HUES48 (cell line): ENCODE results near the gene WSB1.

Source experiments
- H3K27ac ChIP-seq: one replicate; pipeline ENCODE4 v1.7.0; 2013; ENCODE audit warnings: low read depth, low read length, inconsistent platforms
- H3K27me3 ChIP-seq: 2 replicates; pipeline ENCODE4 v1.6.1; 2013; ENCODE audit warnings: mild to moderate bottlenecking, low read length; ENCODE audit not compliant: control insufficient read depth, insufficient read depth
- H3K36me3 ChIP-seq: 2 replicates; pipeline ENCODE4 v1.6.1; 2013; ENCODE audit warnings: low read length; ENCODE audit not compliant: control insufficient read depth, insufficient read depth
- H3K4me1 ChIP-seq: 2 replicates; pipeline ENCODE4 v1.6.1; 2013; ENCODE audit warnings: mild to moderate bottlenecking, low read length; ENCODE audit not compliant: control insufficient read depth, insufficient read depth
- H3K4me3 ChIP-seq: 2 replicates; pipeline ENCODE4 v1.5.1; 2013; ENCODE audit warnings: mild to moderate bottlenecking, low read depth, low read length
- H3K9ac ChIP-seq: 2 replicates; pipeline ENCODE4 v1.6.1; 2013; ENCODE audit warnings: mild to moderate bottlenecking, low read depth, low read length, moderate library complexity
- H3K9me3 ChIP-seq: 2 replicates; pipeline ENCODE4 v1.6.1; 2013; ENCODE audit warnings: low read length; ENCODE audit not compliant: control insufficient read depth, insufficient read depth

Gene WSB1

DNA sequence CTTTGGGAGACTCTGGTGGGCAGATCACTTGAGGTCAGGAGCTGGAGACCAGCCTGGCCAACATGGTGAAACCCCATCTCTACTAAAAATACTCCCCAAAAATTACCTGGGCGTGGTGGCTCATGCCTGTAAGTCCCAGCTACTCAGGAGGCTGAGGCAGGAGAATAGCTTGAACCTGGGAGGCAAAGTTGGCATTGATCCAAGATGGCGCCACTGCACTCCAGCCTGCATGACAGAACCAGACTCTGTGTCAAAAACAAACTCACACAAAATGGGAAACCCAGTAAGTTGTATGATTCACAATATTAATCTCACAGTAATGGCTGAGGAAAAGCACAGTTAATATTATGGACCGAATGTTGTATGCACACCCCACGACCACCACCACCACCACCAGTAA is 24.3 kb downstream of the WSB1 start:
- Histone ChIP-seq H3K9me3 (no peaks in the 10 kb centered on the region), H3K4me3 (no peak overlapping the region), H3K4me1 (no peaks in the 10 kb centered on the region), H3K9ac (no peak overlapping the region), H3K27me3 (no peaks in the 10 kb centered on the region), H3K27ac (no peak overlapping the region), H3K36me3 (peaks cover 54% of the 10 kb centered on the region)

DNA sequence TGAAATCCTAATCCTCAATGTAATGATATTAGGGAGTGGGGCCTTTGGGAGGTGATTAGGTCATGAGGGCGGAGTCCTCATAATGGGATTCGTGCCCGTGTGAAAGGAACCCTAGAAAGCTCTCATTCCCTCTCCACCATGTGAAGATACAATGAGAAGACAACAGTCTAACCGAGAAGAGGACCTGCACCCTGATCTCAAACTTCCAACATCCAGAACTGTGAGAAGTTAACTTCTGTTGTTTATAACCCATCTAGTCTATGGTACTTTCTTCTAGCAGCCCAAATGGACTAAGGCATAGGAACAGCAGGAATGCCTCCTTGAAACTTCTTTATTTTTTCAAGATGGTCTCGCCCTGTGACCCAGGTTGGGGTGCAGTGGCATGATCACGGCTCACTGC is 24.7 kb downstream of the WSB1 start:
- H3K27me3 ChIP-seq: no peaks in the 10 kb centered on the region
- peaks cover 50% of the 10 kb centered on the region for H3K36me3 ChIP-seq
- H3K4me1 ChIP-seq: no peaks in the 10 kb centered on the region
- H3K27ac ChIP-seq: no peak overlapping the region
- H3K4me3 ChIP-seq: no peak overlapping the region
- no peak overlapping the region for H3K9ac ChIP-seq
- no peaks in the 10 kb centered on the region for H3K9me3 ChIP-seq

DNA sequence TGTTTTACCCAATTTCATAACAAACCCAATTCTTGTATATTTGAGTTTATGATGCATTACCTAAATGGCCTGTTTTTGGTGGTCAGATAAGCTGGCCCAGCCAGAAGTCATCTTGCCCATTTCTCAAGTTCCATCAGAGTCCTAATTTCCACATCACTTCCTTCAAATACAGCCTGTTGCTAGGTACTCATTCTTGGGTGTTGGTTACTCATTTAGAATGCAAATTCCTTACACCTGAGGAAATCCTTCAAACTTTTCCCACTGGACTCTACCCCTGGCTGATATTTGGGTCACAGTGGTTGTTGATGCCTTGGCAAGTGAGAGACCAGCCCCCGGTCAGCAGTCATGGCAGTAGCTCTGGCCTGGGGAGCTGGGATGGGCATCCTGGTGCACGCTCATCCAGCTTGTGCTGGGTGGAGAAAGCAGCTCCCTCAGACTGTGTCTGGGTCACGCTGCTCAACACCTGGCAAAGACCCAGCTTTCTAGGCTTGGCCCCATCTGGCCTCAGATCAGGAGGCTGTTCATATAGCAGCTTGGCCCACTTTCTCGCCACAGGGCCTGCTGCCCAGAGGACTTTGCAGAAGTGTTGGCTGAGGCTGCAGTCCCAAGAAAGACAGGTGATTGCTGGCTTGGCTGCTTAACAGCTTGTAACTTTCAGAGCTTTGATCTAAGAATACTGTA is 25.8 kb downstream of the WSB1 start:
- no peaks in the 10 kb centered on the region for H3K27me3 ChIP-seq
- H3K4me1 ChIP-seq: no peaks in the 10 kb centered on the region
- no peak overlapping the region for H3K4me3 ChIP-seq
- H3K27ac ChIP-seq: no peak overlapping the region
- H3K9ac ChIP-seq: no peak overlapping the region
- H3K9me3 ChIP-seq: no peaks in the 10 kb centered on the region
- peaks cover 39% of the 10 kb centered on the region for H3K36me3 ChIP-seq

DNA sequence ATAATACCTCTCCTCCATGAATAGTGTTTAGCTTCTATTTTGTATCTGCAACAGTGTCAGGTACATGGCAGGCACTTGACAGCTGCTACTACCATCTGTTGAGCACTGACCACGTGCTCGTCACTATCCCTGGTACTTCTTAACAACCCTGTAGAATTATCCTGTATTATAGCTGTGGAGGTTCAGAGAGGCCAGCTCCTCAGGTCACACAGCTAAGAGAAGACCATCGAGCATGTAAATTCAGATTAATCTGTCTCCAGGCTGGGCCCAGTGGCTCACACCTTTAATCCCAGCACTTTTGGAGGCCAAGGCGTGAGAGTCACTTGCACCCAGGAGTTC is 26.3 kb downstream of the WSB1 start:
- Histone ChIP-seq H3K4me3 (no peak overlapping the region), H3K27ac (no peak overlapping the region), H3K9ac (no peak overlapping the region), H3K36me3 (peaks cover 34% of the 10 kb centered on the region), H3K9me3 (no peaks in the 10 kb centered on the region), H3K27me3 (no peaks in the 10 kb centered on the region), H3K4me1 (no peaks in the 10 kb centered on the region)

DNA sequence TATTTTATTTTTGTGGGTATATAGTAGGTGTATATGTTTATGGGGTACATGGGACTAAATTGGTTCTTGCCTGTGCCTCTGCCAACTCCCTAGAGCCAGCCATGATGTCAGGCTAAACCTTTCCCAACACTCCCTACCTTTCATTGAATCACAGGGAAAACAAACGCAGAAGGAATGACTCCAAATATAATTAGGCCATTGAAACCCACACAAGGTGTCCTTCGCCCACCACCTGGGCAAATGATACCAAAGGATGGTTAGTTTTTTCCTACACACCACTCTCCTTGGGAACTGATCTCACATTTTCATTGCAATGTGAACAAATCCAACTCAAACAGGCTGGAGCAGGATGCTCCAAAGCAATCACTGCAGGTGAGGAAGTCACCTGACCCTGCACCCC is 27.5 kb downstream of the WSB1 start:
- H3K27me3 ChIP-seq: no peaks in the 10 kb centered on the region
- H3K27ac ChIP-seq: no peak overlapping the region
- no peak overlapping the region for H3K9ac ChIP-seq
- H3K9me3 ChIP-seq: no peaks in the 10 kb centered on the region
- no peaks in the 10 kb centered on the region for H3K4me1 ChIP-seq
- peaks cover 22% of the 10 kb centered on the region for H3K36me3 ChIP-seq
- no peak overlapping the region for H3K4me3 ChIP-seq

DNA sequence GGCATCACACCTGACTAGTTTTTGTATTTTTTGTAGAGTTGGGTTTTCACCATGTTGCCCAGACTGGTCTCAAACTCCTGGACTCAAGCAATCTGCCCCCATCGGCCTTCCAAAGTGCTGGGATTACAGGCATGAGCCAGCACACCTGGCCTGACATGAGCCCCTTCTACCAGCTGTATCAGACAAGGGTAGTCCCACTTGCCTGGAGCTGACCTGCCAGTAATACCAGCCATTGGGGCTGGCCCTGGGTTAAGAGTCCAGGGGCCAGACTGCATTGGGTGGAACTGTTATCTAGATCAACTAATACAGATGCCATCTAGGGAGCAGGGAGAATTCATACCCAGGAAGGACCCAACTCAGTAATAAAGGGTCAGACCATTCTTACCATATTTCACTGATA is 28.1 kb downstream of the WSB1 start:
- peaks cover 16% of the 10 kb centered on the region for H3K36me3 ChIP-seq
- no peaks in the 10 kb centered on the region for H3K9me3 ChIP-seq
- H3K27ac ChIP-seq: no peak overlapping the region
- no peak overlapping the region for H3K9ac ChIP-seq
- H3K4me3 ChIP-seq: no peak overlapping the region
- no peaks in the 10 kb centered on the region for H3K4me1 ChIP-seq
- no peaks in the 10 kb centered on the region for H3K27me3 ChIP-seq

DNA sequence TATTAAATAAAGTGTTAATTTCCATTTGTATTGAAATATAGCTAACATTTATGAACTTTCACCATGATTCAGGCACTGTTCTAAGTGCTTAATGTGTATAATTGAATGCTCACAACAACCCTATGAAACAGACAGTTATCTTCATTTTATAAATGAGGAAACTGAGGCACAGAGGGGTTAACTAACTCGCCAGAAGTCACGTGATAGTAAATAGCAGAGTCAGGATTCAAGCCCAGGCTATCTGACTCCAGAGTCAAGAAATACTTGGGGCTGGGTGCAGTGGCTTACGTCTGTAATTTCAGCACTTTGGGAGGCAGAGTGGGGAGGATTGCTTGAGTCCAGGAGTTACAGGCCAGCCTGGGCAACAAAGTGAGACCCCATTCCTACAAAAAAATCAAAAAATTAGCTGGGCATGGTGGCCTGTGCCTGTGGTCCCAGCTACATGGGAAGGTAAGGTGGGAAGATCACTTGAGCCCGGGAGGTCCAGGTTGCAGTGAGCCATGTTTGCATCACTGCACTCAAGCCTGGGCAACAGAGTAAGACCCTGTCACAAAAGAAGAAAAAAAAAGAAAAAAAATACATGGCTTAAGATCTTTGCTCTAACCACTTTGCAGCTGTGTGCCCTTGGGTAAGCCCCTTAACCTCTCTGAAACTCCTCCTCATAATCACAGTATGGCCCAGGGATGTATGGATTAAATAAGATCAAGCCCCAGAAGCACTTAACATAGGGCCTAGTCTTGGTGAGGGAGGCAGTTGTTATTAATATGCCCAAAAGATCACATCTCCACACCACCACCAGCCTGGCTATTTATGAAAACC is 29.0 kb downstream of the WSB1 start:
- Histone ChIP-seq H3K27me3 (no peaks in the 10 kb centered on the region), H3K4me3 (no peak overlapping the region), H3K9ac (no peak overlapping the region), H3K4me1 (no peaks in the 10 kb centered on the region), H3K36me3 (peaks cover 14% of the 10 kb centered on the region), H3K9me3 (no peaks in the 10 kb centered on the region), H3K27ac (no peak overlapping the region)

DNA sequence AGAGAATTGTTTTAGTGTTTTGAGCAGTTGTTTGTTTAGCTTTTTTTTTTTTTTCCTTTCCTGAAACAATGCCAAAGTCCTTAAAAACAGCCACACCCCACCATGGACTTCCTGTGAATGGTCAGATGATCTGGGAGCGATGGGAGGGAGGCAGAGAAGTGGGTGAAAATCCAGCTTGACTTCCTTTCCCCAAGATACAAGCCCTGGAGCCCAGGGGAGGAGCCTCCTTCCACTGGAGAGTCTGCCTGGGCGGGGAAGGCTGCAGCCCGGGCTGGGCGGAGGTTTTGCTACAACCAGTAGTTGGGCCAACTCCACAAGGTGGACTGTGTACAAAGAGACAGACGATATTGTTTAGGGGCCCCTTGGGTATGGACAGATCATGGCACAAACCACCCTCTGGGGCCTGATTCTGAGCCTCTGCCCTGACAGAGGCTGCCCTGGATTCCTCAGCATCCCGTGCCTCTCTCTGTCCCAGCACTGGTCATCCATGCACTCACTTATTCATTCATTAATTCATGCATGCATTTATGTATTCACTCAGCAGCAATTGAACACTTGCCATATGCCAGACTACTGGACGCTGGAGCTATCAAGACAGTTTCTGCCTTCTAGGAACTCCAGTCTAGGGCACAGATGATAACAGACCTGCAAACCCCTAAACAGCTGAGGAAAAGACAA is 29.8 kb downstream of the WSB1 start:
- no peaks in the 10 kb centered on the region for H3K27me3 ChIP-seq
- no peak overlapping the region for H3K9ac ChIP-seq
- no peak overlapping the region for H3K27ac ChIP-seq
- no peaks in the 10 kb centered on the region for H3K9me3 ChIP-seq
- H3K4me3 ChIP-seq: no peak overlapping the region
- no peaks in the 10 kb centered on the region for H3K4me1 ChIP-seq
- H3K36me3 ChIP-seq: peaks cover 9% of the 10 kb centered on the region

DNA sequence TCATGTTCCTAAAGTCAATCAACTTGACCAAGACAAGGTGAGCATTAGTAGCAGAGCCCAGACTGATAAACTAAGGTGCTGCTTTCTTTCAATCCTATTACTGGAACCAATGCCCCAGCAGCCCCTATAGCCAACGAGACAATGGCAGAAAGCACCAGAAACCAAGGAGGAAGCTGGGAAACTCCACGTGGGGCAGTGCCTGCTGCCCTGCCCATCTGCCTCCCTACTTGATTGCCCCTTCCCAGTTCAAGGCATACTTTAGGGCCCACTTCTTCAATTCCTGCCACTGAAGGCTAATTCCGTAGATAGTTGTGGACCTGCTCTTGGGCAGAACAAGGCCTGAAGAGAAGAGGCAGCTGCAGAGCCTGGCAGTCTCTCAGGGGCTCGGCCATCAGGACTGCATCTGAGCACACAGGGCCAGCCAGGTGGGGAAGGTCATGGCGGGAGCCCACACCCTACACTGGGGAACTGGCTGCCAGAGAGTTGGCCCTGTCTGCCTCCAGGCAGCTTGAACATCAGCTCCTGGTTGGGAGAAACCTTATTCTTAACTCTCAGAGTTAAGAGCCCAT is 30.9 kb downstream of the WSB1 start:
- Histone ChIP-seq H3K36me3 (0 out of 2 replicates have a peak, but pooled peaks cover under 1% of the 10 kb centered on the region), H3K4me1 (no peaks in the 10 kb centered on the region), H3K9ac (no peak overlapping the region), H3K9me3 (no peaks in the 10 kb centered on the region), H3K4me3 (no peak overlapping the region), H3K27ac (no peak overlapping the region), H3K27me3 (no peaks in the 10 kb centered on the region)

DNA sequence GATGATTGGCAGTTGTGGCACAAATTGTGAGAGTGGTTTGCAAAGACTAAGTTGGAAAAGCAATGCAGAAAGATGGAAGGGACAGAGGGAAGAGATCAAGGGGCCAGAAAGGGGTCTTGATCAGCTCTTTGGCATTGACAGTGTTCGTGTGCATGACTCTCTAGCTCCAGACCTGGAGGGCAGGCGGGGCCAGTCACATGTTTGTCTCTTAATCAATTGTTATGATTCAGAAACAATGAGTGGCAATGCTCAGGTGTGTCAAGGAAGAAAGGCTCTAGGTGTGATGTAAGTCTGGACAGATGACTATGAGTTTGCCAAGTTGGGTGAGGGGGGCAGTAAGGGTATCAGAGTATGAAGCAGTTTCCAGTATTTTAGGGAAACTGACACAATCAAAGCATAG is 32.1 kb downstream of the WSB1 start:
- no peaks in the 10 kb centered on the region for H3K4me1 ChIP-seq
- H3K9ac ChIP-seq: no peak overlapping the region
- no peaks in the 10 kb centered on the region for H3K27me3 ChIP-seq
- H3K27ac ChIP-seq: no peak overlapping the region
- no peak overlapping the region for H3K4me3 ChIP-seq
- no peaks in the 10 kb centered on the region for H3K9me3 ChIP-seq
- H3K36me3 ChIP-seq: no peaks in the 10 kb centered on the region

DNA sequence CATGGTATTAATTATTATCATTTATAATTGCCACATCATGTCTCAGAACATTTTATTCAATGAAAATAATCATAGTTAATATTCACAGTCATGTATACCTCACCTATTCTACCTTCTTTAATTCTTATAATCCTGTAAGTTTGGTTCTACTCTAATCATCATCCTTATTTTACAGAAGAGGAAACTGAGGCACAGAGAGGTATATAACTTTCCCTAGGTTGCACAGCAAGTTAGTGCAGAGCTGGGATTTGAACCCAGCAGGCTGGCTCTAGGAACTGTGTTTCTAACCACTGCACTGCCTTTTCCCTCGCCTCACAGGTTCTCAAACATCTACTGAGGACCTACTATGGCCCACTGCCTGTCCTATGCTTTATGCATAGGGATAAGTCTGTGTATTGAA is 32.7 kb downstream of the WSB1 start:
- no peaks in the 10 kb centered on the region for H3K36me3 ChIP-seq
- no peaks in the 10 kb centered on the region for H3K9me3 ChIP-seq
- no peaks in the 10 kb centered on the region for H3K4me1 ChIP-seq
- no peak overlapping the region for H3K9ac ChIP-seq
- no peaks in the 10 kb centered on the region for H3K27me3 ChIP-seq
- H3K4me3 ChIP-seq: no peak overlapping the region
- no peak overlapping the region for H3K27ac ChIP-seq
